HAP-1 (cell line): ENCODE measurements around the gene SLC25A29.
A peak's percentile ranks its signal among the peaks of the same experiment; 100 is the strongest.
"Not testable (repeated sequence)": the region's sequence is repeated elsewhere in the genome, so short reads cannot be mapped to it uniquely, and the experiment has no call there.

ENCODE experiments used
- DNase-seq, 2 experiments: peaks; one replicate each; pipeline ENCODE4 v3.0.0-alpha.2; 2016 to 2020; ENCODE audit warnings: low spot score in 2 of 2
- H3K27me3 ChIP-seq: fragments of 250-450 bp; sonication (Bioruptor Pico); 2 replicates; pipeline ENCODE4 v1.5.1; 2020; ENCODE audit warnings: low read depth, mild to moderate bottlenecking, moderate library complexity
- H3K36me3 ChIP-seq: fragments of 250-450 bp; sonication (Bioruptor Pico); replicated peaks from 2 replicates; pipeline ENCODE4 v1.5.1; 2020; ENCODE audit warnings: mild to moderate bottlenecking
- H3K4me1 ChIP-seq: fragments of 250-450 bp; sonication (Bioruptor Pico); 2 replicates; pipeline ENCODE4 v1.5.1; 2020; ENCODE audit warnings: mild to moderate bottlenecking
- H3K4me3 ChIP-seq: fragments of 250-450 bp; sonication (Bioruptor Pico); 2 replicates; pipeline ENCODE4 v1.5.1; 2020; ENCODE audit warnings: mild to moderate bottlenecking, moderate library complexity
- H3K9me3 ChIP-seq: fragments of 250-450 bp; sonication (Bioruptor Pico); 2 replicates; pipeline ENCODE4 v1.5.1; 2020; ENCODE audit warnings: mild to moderate bottlenecking, moderate library complexity
- in situ Hi-C: fragments of 300-500 bp; cut with MboI; formaldehyde crosslinking; loops from 3 replicates; pipeline ENCODE4 v1.14.3; 2020; ENCODE audit warnings: low sequenced_read_pairs, inconsistent platforms, mixed read lengths

SLC25A29 gene

GRCh38 chr14:100312110-100312876 is 6.0 kb upstream of the SLC25A29 start:
- H3K36me3 ChIP-seq, H3K9me3 ChIP-seq, H3K4me3 ChIP-seq, H3K27me3 ChIP-seq, H3K4me1 ChIP-seq, in situ Hi-C loops: not testable (repeated sequence)
- DNase-seq, result peak in 1 of 2 experiments; percentile 33

- Histone ChIP-seq H3K9me3 (no peaks in the 10 kb centered on the region), H3K4me1 (peaks cover 12% of the 10 kb centered on the region), H3K27me3 (no peaks in the 10 kb centered on the region), H3K4me3 (no peak overlapping the region), H3K36me3 (no peaks in the 10 kb centered on the region)
- in situ Hi-C loops, result no loop called here
- DNase-seq, result no peak
Observed at GRCh38 chr14:100309028-100309737, 2.9 kb upstream of the SLC25A29 start.

GRCh38 chr14:100308427-100308792 is 2.2 kb upstream of the SLC25A29 start:
- DNase-seq, in situ Hi-C loops: not testable (repeated sequence)
- H3K4me1 ChIP-seq, result peaks cover 12% of the 10 kb centered on the region

GRCh38 chr14:100307766-100308426 is 1.7 kb upstream of the SLC25A29 start:
- H3K27me3 ChIP-seq, result no peaks in the 10 kb centered on the region
- H3K9me3 ChIP-seq, result no peaks in the 10 kb centered on the region
- in situ Hi-C loops, result no loop called here
- 0 out of 2 replicates have a peak, but pooled peaks cover 2% of the 10 kb centered on the region for H3K36me3 ChIP-seq
- DNase-seq, result no peak
- H3K4me3 ChIP-seq, result peak overlapping the region; percentile 85
- H3K4me1 ChIP-seq, result peaks cover 12% of the 10 kb centered on the region

More at GRCh38 chr14:100308427-100308792, 2.2 kb upstream of the SLC25A29 start:
- H3K36me3 ChIP-seq, H3K9me3 ChIP-seq, H3K4me3 ChIP-seq, H3K27me3 ChIP-seq: not testable (repeated sequence)

GRCh38 chr14:100306998-100307765 is 938 bp upstream of the SLC25A29 start:
- Histone ChIP-seq H3K36me3 (0 out of 2 replicates have a peak, but pooled peaks cover 2% of the 10 kb centered on the region), H3K4me3 (peak overlapping the region; percentile 85), H3K27me3 (no peaks in the 10 kb centered on the region), H3K4me1 (peaks cover 10% of the 10 kb centered on the region), H3K9me3 (no peaks in the 10 kb centered on the region)
- peak in 1 of 2 experiments; percentile 46 for DNase-seq
- in situ Hi-C loops, result no loop called here

GRCh38 chr14:100305324-100306100 is 732 bp downstream of the SLC25A29 start:
- in situ Hi-C loops, result no loop called here
- Histone ChIP-seq H3K4me1 (peaks cover 10% of the 10 kb centered on the region), H3K27me3 (no peaks in the 10 kb centered on the region), H3K9me3 (no peaks in the 10 kb centered on the region), H3K4me3 (peak overlapping the region; percentile 85), H3K36me3 (0 out of 2 replicates have a peak, but pooled peaks cover 2% of the 10 kb centered on the region)
- DNase-seq, result peak; percentile 24 to 63

GRCh38 chr14:100304825-100305323 is 1.4 kb downstream of the SLC25A29 start:
- in situ Hi-C loops, result no loop called here
- H3K36me3 ChIP-seq, result 0 out of 2 replicates have a peak, but pooled peaks cover 2% of the 10 kb centered on the region
- peak; percentile 39 to 79 for DNase-seq
- H3K9me3 ChIP-seq, result no peaks in the 10 kb centered on the region
- H3K4me3 ChIP-seq, result peak overlapping the region; percentile 85
- H3K27me3 ChIP-seq, result no peaks in the 10 kb centered on the region
- peaks cover 10% of the 10 kb centered on the region for H3K4me1 ChIP-seq

GRCh38 chr14:100303925-100304324 is 2.3 kb downstream of the SLC25A29 start:
- H3K9me3 ChIP-seq, result no peaks in the 10 kb centered on the region
- H3K36me3 ChIP-seq, result 0 out of 2 replicates have a peak, but pooled peaks cover 2% of the 10 kb centered on the region
- no peaks in the 10 kb centered on the region for H3K27me3 ChIP-seq
- peak in 1 of 2 experiments; percentile 33 for DNase-seq
- H3K4me3 ChIP-seq, result no peak overlapping the region
- in situ Hi-C loops, result no loop called here
- peaks cover 10% of the 10 kb centered on the region for H3K4me1 ChIP-seq

GRCh38 chr14:100303179-100303578 is 3.1 kb downstream of the SLC25A29 start:
- DNase-seq, result peak in 1 of 2 experiments; percentile 45

GRCh38 chr14:100302616-100303015 is 3.6 kb downstream of the SLC25A29 start:
- in situ Hi-C loops, result no loop called here
- H3K36me3 ChIP-seq, result peaks cover 2% of the 10 kb centered on the region; the same call in 1 of the 2 replicates
- H3K4me1 ChIP-seq, result peaks cover 10% of the 10 kb centered on the region
- H3K4me3 ChIP-seq, result no peak overlapping the region
- no peaks in the 10 kb centered on the region for H3K9me3 ChIP-seq
- DNase-seq, result no peak
- no peaks in the 10 kb centered on the region for H3K27me3 ChIP-seq

More at GRCh38 chr14:100303179-100303578, 3.1 kb downstream of the SLC25A29 start:
- in situ Hi-C loops, result no loop called here
- Histone ChIP-seq H3K36me3 (peaks cover 2% of the 10 kb centered on the region; the same call in 1 of the 2 replicates), H3K9me3 (no peaks in the 10 kb centered on the region), H3K4me1 (peaks cover 10% of the 10 kb centered on the region), H3K4me3 (no peak overlapping the region), H3K27me3 (no peaks in the 10 kb centered on the region)

GRCh38 chr14:100299238-100299560 is 7.0 kb downstream of the SLC25A29 start:
- peaks cover 2% of the 10 kb centered on the region for H3K36me3 ChIP-seq
- H3K4me1 ChIP-seq, result no peaks in the 10 kb centered on the region; the same call in 1 of the 2 replicates
- in situ Hi-C loops, result no loop called here
- H3K27me3 ChIP-seq, result no peaks in the 10 kb centered on the region
- H3K4me3 ChIP-seq, result no peak overlapping the region
- DNase-seq, result no peak
- H3K9me3 ChIP-seq, result no peaks in the 10 kb centered on the region

- Histone ChIP-seq H3K9me3 (no peaks in the 10 kb centered on the region), H3K4me1 (no peaks in the 10 kb centered on the region), H3K27me3 (no peaks in the 10 kb centered on the region), H3K36me3 (no peaks in the 10 kb centered on the region; the same call in none of the 2 replicates), H3K4me3 (no peak overlapping the region)
- no peak for DNase-seq
- in situ Hi-C loops, result no loop called here
Observed at GRCh38 chr14:100298551-100299237, 7.5 kb downstream of the SLC25A29 start.
